ENCODE results near the gene ZC3H18.
A peak's percentile ranks its signal among the peaks of the same experiment; 100 is the strongest.

The ZC3H18 gene

DNA sequence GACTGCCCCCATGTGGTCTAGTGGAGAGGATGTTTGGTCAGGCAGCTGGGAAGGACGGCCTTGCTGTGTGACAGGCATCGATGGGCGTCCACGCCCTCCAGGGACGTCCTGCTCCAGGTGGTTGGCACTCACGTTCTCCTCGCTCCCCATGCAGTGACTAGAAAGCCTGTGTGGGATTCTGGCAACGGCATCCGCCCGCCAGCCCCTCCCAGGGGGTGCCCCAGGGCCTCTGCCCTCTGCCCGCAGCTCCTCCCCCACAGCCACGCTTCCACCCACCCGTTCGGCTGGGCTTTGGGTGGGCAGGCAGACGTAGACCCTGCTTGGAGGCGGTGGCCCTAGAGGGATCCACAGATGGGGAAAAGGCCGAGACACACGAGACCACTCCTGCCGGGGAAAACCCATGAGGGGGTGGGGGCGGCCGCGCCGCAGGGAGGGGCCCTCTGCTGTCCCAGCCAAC lies 63.5 kb downstream of the ZC3H18 start:
- TF ChIP-seq, protein P1, sequence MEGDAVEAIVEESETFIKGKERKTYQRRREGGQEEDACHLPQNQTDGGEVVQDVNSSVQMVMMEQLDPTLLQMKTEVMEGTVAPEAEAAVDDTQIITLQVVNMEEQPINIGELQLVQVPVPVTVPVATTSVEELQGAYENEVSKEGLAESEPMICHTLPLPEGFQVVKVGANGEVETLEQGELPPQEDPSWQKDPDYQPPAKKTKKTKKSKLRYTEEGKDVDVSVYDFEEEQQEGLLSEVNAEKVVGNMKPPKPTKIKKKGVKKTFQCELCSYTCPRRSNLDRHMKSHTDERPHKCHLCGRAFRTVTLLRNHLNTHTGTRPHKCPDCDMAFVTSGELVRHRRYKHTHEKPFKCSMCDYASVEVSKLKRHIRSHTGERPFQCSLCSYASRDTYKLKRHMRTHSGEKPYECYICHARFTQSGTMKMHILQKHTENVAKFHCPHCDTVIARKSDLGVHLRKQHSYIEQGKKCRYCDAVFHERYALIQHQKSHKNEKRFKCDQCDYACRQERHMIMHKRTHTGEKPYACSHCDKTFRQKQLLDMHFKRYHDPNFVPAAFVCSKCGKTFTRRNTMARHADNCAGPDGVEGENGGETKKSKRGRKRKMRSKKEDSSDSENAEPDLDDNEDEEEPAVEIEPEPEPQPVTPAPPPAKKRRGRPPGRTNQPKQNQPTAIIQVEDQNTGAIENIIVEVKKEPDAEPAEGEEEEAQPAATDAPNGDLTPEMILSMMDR (IDR thresholded peaks at IDR 0.05; ENCODE audit: low read depth, low read length, missing control alignments): peak; percentile 22
- DNase-seq (ENCODE audit: extremely low read depth, low read depth): no peak
- no peak overlapping the region for H3K4me3 ChIP-seq (replicated peaks; ENCODE audit: low read depth, low read length)

DNA sequence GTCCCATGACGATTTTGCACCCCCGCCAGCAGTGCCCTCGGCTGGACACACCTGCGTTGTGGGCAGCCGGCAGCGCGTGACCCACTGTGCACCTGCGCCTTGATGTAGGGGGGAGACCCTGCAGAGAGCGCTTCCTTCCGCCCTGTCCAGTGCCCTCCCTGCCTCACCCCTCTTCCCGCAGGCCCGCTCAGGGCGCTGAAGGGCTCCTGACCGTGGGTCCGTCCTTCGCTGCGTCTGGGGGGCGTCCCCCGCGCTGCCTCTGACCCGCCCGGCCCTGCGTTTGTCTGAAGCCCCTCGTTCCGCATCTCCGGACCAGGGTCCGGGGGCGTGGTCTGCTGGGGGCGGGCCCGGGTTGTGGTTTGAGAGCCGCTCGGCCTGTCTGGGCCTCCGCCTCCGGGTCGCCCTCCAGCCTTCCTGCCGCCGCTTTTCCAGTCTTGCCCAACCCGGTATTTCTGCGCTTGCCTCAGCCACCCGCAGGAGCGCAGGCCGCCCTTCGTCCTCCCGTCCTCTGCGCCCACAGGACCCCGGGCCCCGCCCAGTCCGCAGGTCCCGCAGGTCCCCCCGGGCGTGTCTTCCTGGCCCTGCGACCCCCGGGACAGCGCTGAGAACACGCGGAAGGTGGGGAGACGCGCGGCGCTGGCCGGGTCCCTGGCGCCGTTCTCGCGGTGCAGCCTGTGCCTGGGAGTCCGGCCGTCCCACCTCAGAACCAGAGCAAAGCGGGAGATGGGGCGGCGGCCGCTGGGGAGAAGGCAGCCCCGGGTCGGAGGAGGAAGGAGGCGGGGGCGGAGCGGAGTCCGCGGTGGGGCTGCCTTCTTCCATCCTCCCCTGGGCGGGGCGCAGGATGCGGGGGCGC lies 64.2 kb downstream of the ZC3H18 start:
- no peak for DNase-seq (ENCODE audit: extremely low read depth, low read depth)
- TF ChIP-seq, protein P1 (IDR thresholded peaks at IDR 0.05; ENCODE audit: low read depth, low read length, missing control alignments): no peak

DNA sequence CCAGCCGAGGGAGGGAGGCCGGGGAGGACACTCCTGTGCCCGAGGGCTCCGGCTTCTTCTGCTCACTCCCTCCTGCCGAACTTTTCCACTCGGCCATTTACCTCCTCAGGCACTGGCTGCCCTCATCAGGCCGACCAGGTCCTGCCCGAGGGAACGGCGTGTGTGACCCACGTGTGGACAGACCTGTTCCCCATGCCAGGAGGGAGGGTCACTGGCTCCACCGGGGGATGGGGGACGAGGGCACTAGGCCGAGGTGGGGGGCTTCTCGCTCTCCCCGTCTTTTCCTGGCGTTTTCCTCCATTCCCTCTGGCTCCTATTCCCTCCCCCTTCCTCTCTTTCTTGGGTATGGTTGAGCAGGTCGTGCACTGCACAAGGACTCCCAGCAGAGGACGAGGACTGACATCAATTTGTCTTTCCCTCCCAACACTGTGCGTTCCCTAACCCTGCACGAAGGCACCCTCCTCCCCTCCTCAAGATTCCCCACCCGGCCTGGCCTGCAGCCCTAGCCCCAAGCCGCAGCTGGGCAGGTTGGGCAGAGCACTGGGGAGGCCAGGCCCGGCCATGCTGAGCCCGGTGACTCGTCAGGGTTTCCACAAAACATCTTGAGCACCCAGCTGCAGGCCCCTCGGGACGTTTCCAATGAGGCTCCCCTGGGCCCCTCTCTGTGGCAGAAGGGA lies 64.9 kb downstream of the ZC3H18 start:
- H3K4me3 ChIP-seq (replicated peaks; ENCODE audit: low read depth, low read length): peak overlapping the region; percentile 39
- TF ChIP-seq, protein P1 (IDR thresholded peaks at IDR 0.05; ENCODE audit: low read depth, low read length, missing control alignments): peak; percentile 13
- DNase-seq (ENCODE audit: extremely low read depth, low read depth): no peak

More for the DNA sequence above, 64.2 kb downstream of the ZC3H18 start:
- H3K4me3 ChIP-seq (replicated peaks; ENCODE audit: low read depth, low read length): peak overlapping the region; percentile 39

DNA sequence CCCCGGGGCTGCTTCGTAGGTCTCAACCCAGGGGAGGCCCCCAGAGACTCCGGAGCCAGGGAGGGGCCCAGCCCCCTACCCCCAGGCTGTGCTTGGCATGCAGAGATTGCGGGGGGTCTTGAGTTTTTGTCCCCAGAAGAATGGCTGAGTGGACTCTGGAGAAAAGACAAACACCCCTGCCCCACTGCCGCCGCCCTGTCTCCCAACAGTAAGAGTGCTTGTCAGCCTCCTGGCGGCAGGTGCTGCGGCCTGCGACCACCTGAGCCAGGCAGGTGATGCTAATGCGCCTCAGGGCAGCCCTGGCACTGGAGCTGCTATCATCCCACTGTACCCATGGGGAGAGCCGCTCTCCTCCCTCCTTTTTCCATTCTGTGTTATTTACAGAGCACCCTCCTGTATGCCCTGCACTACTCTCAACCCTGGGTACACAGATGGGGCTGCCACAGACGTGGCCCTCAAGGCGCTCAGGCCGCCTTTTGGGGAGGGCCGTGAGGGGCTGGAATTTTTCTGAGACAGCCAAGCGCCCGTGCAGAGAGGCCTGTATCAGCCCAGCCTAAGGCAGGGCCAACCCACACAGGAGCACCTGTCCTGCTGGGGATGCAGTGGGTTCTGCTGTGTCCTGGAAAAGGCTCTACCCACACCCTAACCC lies 65.6 kb downstream of the ZC3H18 start:
- DNase-seq (ENCODE audit: extremely low read depth, low read depth): no peak
- H3K4me3 ChIP-seq (replicated peaks; ENCODE audit: low read depth, low read length): no peak overlapping the region
- TF ChIP-seq, protein P1 (IDR thresholded peaks at IDR 0.05; ENCODE audit: low read depth, low read length, missing control alignments): no peak

DNA sequence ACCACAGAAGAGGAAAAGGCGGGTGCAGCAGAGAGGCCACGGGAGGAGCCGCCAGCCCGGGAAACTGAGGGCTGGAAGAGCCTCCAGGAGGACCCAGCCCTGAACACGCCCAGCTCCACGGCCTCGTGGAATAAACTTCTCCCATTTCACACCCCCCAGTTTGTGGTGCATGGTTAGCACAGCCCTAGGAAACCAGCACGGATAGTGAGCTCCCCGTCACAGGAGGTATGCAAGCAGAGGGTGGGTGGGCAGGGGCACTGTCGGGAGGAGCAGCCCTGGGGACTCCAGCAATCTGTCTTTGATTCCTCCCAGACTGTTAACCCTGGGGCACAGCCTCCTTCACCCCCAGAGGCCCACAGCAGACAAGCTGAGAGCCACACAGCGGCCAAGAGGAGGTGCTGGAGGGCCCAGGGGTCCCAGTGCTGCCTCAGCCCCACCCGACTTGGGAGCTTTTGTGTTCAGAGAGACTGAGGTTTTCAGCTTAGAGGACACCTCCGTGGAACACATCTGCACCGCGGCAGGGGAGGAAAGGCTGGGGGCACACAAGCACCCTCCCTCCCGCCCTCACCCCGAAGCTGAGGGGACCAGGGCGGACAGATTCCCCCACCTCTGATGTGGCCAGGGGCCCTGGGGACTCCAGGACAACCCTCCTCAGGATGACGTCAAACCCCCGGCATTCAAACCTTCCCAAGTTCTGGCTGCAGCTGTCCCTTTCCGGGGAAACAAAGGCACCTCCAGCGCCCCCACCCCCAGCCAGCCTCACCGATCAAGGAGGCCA lies 66.5 kb downstream of the ZC3H18 start:
- TF ChIP-seq, protein P1 (IDR thresholded peaks at IDR 0.05; ENCODE audit: low read depth, low read length, missing control alignments): no peak
- DNase-seq (ENCODE audit: extremely low read depth, low read depth): no peak
- no peak overlapping the region for H3K4me3 ChIP-seq (replicated peaks; ENCODE audit: low read depth, low read length)
